IMR-90 (cell line): Measurements from ENCODE around the gene SCN1B. TPM values are rescaled to one million over a fixed set of nuclear protein-coding genes. Genes with fewer than 3 reads are reported as not detected.
"Not testable (repeated sequence)": the region's sequence is repeated elsewhere in the genome, so short reads cannot be mapped to it uniquely, and the experiment has no call there.

ENCODE experiments used
- ATAC-seq: fragments of 200-7000 bp; cut with Tn5 transposase; 2 replicates; pipeline ENCODE4 v1.9.1; 2020; ENCODE audit warnings: low read depth, mild to moderate bottlenecking, moderate library complexity
- BruUV-seq: library from RNA; stranded (reverse); fragments of 400-500 nt; replicated peaks from 2 replicates; lab custom pipeline; 2021; lab: Mats Ljungman, UMichigan
- CTCF ChIA-PET: fragments of 300-600 bp; formaldehyde crosslinking; extraction: SDS; loops from one replicate; lab custom pipeline; 2021; ENCODE audit warnings: antibody characterized with exemption; lab: Yijun Ruan, JAX
- POLR2A ChIA-PET: fragments of 300-600 bp; sonication (Branson Sonifier 250); formaldehyde crosslinking; loops from one replicate; lab custom pipeline; 2022; ENCODE audit warnings: antibody characterized with exemption; ENCODE audit not compliant: unreplicated experiment; lab: Charles Lee
- DNase-seq: peaks from one replicate; pipeline ENCODE4 v3.0.0; 2013
- H2AFZ ChIP-seq: replicated peaks from 2 replicates; pipeline ENCODE3; 2013; ENCODE audit warnings: low read length, mild to moderate bottlenecking; ENCODE audit not compliant: poor library complexity
- H2AK5ac ChIP-seq: 2 replicates; pipeline ENCODE4 v1.6.1; 2013; ENCODE audit warnings: low read depth, low read length, inconsistent platforms
- H2AK9ac ChIP-seq: replicated peaks from 2 replicates; pipeline ENCODE3; 2013; ENCODE audit warnings: mild to moderate bottlenecking, low read depth, low read length, moderate library complexity; ENCODE audit not compliant: poor library complexity
- H2BK120ac ChIP-seq: 2 replicates; pipeline ENCODE4 v1.6.1; 2013; ENCODE audit warnings: low read depth, low read length, inconsistent platforms
- H2BK15ac ChIP-seq: 3 replicates; pipeline ENCODE4 v1.6.1; 2013; ENCODE audit warnings: low read depth, low read length, inconsistent platforms
- H2BK20ac ChIP-seq: 2 replicates; pipeline ENCODE4 v1.6.1; 2013; ENCODE audit warnings: low read depth, mild to moderate bottlenecking, inconsistent platforms, low read length, moderate library complexity
- H2BK5ac ChIP-seq: 2 replicates; pipeline ENCODE4 v1.6.1; 2013; ENCODE audit warnings: mild to moderate bottlenecking, low read depth, low read length, inconsistent platforms; ENCODE audit not compliant: poor library complexity, severe bottlenecking
- H3K14ac ChIP-seq: replicated peaks from 2 replicates; pipeline ENCODE4 v1.6.1; 2013; ENCODE audit warnings: low read depth, low read length, inconsistent platforms
- H3K18ac ChIP-seq: 2 replicates; pipeline ENCODE4 v1.6.1; 2013; ENCODE audit warnings: low read depth, low read length, control low read depth
- H3K23ac ChIP-seq: 2 replicates; pipeline ENCODE4 v1.6.1; 2013; ENCODE audit warnings: low read depth, low read length, inconsistent platforms
- H3K27ac ChIP-seq: 2 replicates; pipeline ENCODE4 v1.5.1; 2013; ENCODE audit warnings: mild to moderate bottlenecking, control low read depth, low read length; ENCODE audit not compliant: insufficient read depth
- H3K27me3 ChIP-seq: 2 replicates; pipeline ENCODE4 v1.6.1; 2013; ENCODE audit warnings: low read length; ENCODE audit not compliant: control insufficient read depth, insufficient read depth
- H3K36me3 ChIP-seq: 2 replicates; pipeline ENCODE4 v1.6.1; 2013; ENCODE audit warnings: low read length, mixed read lengths; ENCODE audit not compliant: control insufficient read depth, insufficient read depth
- H3K4ac ChIP-seq: 2 replicates; pipeline ENCODE4 v1.6.1; 2013; ENCODE audit warnings: low read depth, low read length, inconsistent platforms
- H3K4me1 ChIP-seq: 2 replicates; pipeline ENCODE4 v1.6.1; 2013; ENCODE audit warnings: low read length, mixed read lengths; ENCODE audit not compliant: control insufficient read depth, insufficient read depth
- H3K4me2 ChIP-seq: 2 replicates; pipeline ENCODE4 v1.6.1; 2013; ENCODE audit warnings: low read depth, mild to moderate bottlenecking, control low read depth, low read length, moderate library complexity
- H3K4me3 ChIP-seq: 2 replicates; pipeline ENCODE4 v1.5.1; 2013; ENCODE audit warnings: low read depth, mild to moderate bottlenecking, control low read depth, low read length, moderate library complexity; ENCODE audit not compliant: insufficient read depth
- H3K56ac ChIP-seq: 2 replicates; pipeline ENCODE4 v1.6.1; 2013; ENCODE audit warnings: low read length, inconsistent platforms; ENCODE audit not compliant: insufficient read depth; ENCODE audit errors: extremely low read depth
- H3K79me1 ChIP-seq, 2 experiments: 2 replicates each; pipeline ENCODE4 v1.6.1; 2013; ENCODE audit warnings: low read length in 2 of 2, inconsistent platforms in 1 of 2, low read depth in 1 of 2
- H3K9ac ChIP-seq: 2 replicates; pipeline ENCODE4 v1.6.1; 2013; ENCODE audit warnings: low read depth, low read length, control low read depth
- H3K9me1 ChIP-seq: 2 replicates; pipeline ENCODE4 v1.6.1; 2013; ENCODE audit warnings: low read length, inconsistent platforms; ENCODE audit not compliant: insufficient read depth
- H3K9me3 ChIP-seq: 2 replicates; pipeline ENCODE4 v1.6.1; 2013; ENCODE audit warnings: low read length; ENCODE audit not compliant: control insufficient read depth, insufficient read depth
- H4K20me1 ChIP-seq: 2 replicates; pipeline ENCODE4 v1.6.1; 2013; ENCODE audit warnings: low read length, inconsistent platforms; ENCODE audit not compliant: insufficient read depth
- H4K5ac ChIP-seq: 2 replicates; pipeline ENCODE4 v1.6.1; 2013; ENCODE audit warnings: mild to moderate bottlenecking, low read depth, low read length, control low read depth
- H4K8ac ChIP-seq, 2 experiments: 2 replicates each; pipeline ENCODE4 v1.6.1; 2013; ENCODE audit warnings: low read depth in 2 of 2, low read length in 2 of 2, control low read depth in 1 of 2, inconsistent platforms in 1 of 2
- H4K91ac ChIP-seq: 2 replicates; pipeline ENCODE4 v1.6.1; 2013; ENCODE audit warnings: low read depth, low read length, inconsistent platforms; ENCODE audit not compliant: insufficient read depth
- WGBS, 2 experiments: methylation state at CpG; one replicate each; pipeline versions ENCODE4 v1.1.5 to v1.1.7; 2013; ENCODE audit warnings: missing lambda C conversion rate in 2 of 2; ENCODE audit not compliant: insufficient read length in 1 of 2; ENCODE audit errors: extremely low coverage in 2 of 2; 5-methylcytosine and 5-hydroxymethylcytosine counted together
- dilution Hi-C: fragments of 300-500 bp; cut with HindIII; formaldehyde crosslinking; loops from one replicate; pipeline ENCODE4 v1.14.3; 2018; ENCODE audit warnings: low sequenced_read_pairs; ENCODE audit not compliant: unreplicated experiment
- in situ Hi-C: fragments of 300-500 bp; cut with MboI; formaldehyde crosslinking; loops from 3 replicates; pipeline ENCODE4 v1.14.3; 2019; ENCODE audit warnings: low sequenced_read_pairs, inconsistent platforms, mixed read lengths
- intact Hi-C: fragments of 100-400 bp; cut with micrococcal nuclease; formaldehyde crosslinking; loops from 2 replicates; pipeline ENCODE4 v1.10.0; 2022
- polyA plus RNA-seq, 3 experiments: library from polyadenylated mRNA; depleted of rRNA; stranded (reverse); fragments of >200 nt; gene quantifications; 2 replicates each; pipeline ENCODE4 v1.2.3, GENCODE V29; 2012; ENCODE audit warnings: low replicate concordance in 1 of 3
- total RNA-seq: library from RNA; depleted of rRNA; stranded (reverse); fragments of >200 nt; gene quantifications from 2 replicates; pipeline ENCODE4 v1.2.3, GENCODE V29; 2012

SCN1B gene
- total and polyA plus RNA-seq, 2 of the 4 experiments (the other 2 are of a cell fraction), result 2.0 to 9.6 TPM

GRCh38 chr19:35029275-35029736 lies 964 bp upstream of the SCN1B start:
- H2BK120ac ChIP-seq, H3K23ac ChIP-seq, DNase-seq, H3K9me3 ChIP-seq, H2BK15ac ChIP-seq, BruUV-seq, H2BK5ac ChIP-seq, POLR2A ChIA-PET, ATAC-seq, H3K27me3 ChIP-seq, intact Hi-C loops, H4K91ac ChIP-seq, H4K20me1 ChIP-seq, dilution Hi-C loops, H4K8ac ChIP-seq, H3K4me1 ChIP-seq, H3K56ac ChIP-seq, H2AK5ac ChIP-seq, H4K5ac ChIP-seq, H2AFZ ChIP-seq, H3K9me1 ChIP-seq, H3K27ac ChIP-seq, H3K79me1 ChIP-seq, H3K14ac ChIP-seq, H3K4me3 ChIP-seq, H3K4me2 ChIP-seq, H2BK20ac ChIP-seq, in situ Hi-C loops, H3K18ac ChIP-seq, H3K4ac ChIP-seq, H3K9ac ChIP-seq, H2AK9ac ChIP-seq: not testable (repeated sequence)
- WGBS, 2 experiments, result 63% methylated on average over 2 of the region's 11 CpGs; no CpG with 5 or more reads in 1 of the 2 experiments
- CTCF ChIA-PET, result interaction anchor here (0.7 kb wide), 1 partner anchor 15 kb away, joined by 3 read pairs; no protein-coding TSS in a partner anchor
- peaks cover 29% of the 10 kb centered on the region for H3K36me3 ChIP-seq
